GM18861 (cell line): ENCODE measurements around the gene PDE4B.

Experiments used
- ATAC-seq: cut with Tn5 transposase; IDR thresholded peaks from one replicate; pipeline ENCODE4 v1.9.1; 2021; ENCODE audit not compliant: unreplicated experiment

PDE4B gene

GRCh38 chr1:66351913-66352312 lies 559.2 kb downstream of the PDE4B start:
- ATAC-seq = peak; percentile 35

- ATAC-seq = no peak
Observed at GRCh38 chr1:66352792-66353191, 560.1 kb downstream of the PDE4B start.

- ATAC-seq = no peak
Observed at GRCh38 chr1:66353257-66353656, 560.6 kb downstream of the PDE4B start.

- no peak for ATAC-seq
Observed at GRCh38 chr1:66354311-66355201, 561.9 kb downstream of the PDE4B start.

GRCh38 chr1:66355756-66356155 lies 563.1 kb downstream of the PDE4B start:
- no peak for ATAC-seq

GRCh38 chr1:66356605-66357004 lies 563.9 kb downstream of the PDE4B start:
- ATAC-seq = no peak

GRCh38 chr1:66357021-66357420 lies 564.3 kb downstream of the PDE4B start:
- ATAC-seq = no peak

- ATAC-seq = no peak
Observed at GRCh38 chr1:66357478-66358197, 564.9 kb downstream of the PDE4B start.

GRCh38 chr1:66359269-66359668 lies 566.6 kb downstream of the PDE4B start:
- no peak for ATAC-seq

GRCh38 chr1:66359815-66360214 lies 567.1 kb downstream of the PDE4B start:
- ATAC-seq = no peak

- peak; percentile 32 for ATAC-seq
Observed at GRCh38 chr1:66360285-66360724, 567.6 kb downstream of the PDE4B start.

- peak; percentile 61 for ATAC-seq
Observed at GRCh38 chr1:66364578-66365391, 572.1 kb downstream of the PDE4B start.

- ATAC-seq = no peak
Observed at GRCh38 chr1:66365635-66366034, 572.9 kb downstream of the PDE4B start.

- ATAC-seq = no peak
Observed at GRCh38 chr1:66366634-66367033, 573.9 kb downstream of the PDE4B start.

- no peak for ATAC-seq
Observed at GRCh38 chr1:66367369-66367768, 574.7 kb downstream of the PDE4B start.

GRCh38 chr1:66368261-66368660 lies 575.6 kb downstream of the PDE4B start:
- ATAC-seq = no peak

GRCh38 chr1:66370462-66370971 lies 577.8 kb downstream of the PDE4B start:
- peak; percentile 17 for ATAC-seq

- ATAC-seq = peak; percentile 24
Observed at GRCh38 chr1:66371233-66372005, 578.7 kb downstream of the PDE4B start.

- no peak for ATAC-seq
Observed at GRCh38 chr1:66372522-66373101, 579.9 kb downstream of the PDE4B start.

- no peak for ATAC-seq
Observed at GRCh38 chr1:66373157-66373591, 580.5 kb downstream of the PDE4B start.
